ENCODE results near the gene SAP130.

The SAP130 gene

GRCh38 chr2:127897531-127898211, 130.2 kb downstream of the SAP130 start:
- no peak for DNase-seq (ENCODE audit: low read depth in 1 of 2, low spot score in 1 of 2)

- DNase-seq (ENCODE audit: low read depth in 1 of 2, low spot score in 1 of 2) = no peak
These were observed 134.4 kb downstream of the SAP130 start for GRCh38 chr2:127893494-127893893.

- DNase-seq (ENCODE audit: low read depth in 1 of 2, low spot score in 1 of 2) = no peak
These were observed 134.8 kb downstream of the SAP130 start for GRCh38 chr2:127893033-127893432.

GRCh38 chr2:127891811-127892210, 136.0 kb downstream of the SAP130 start:
- no peak for DNase-seq (ENCODE audit: low read depth in 1 of 2, low spot score in 1 of 2)

Data from stimulated activated CD4-positive, alpha-beta T cell treated with anti-CD3 and anti-CD28 coated beads, Interleukin-15, amount 100 ng/mL, for 1 hour (primary cell).